HG02588 (cell line): ENCODE measurements around the gene MIX23.
A peak's percentile ranks its signal among the peaks of the same experiment; 100 is the strongest.

Experiments used
- ATAC-seq: cut with Tn5 transposase; IDR thresholded peaks from one replicate; pipeline ENCODE4 v1.9.1; 2021; ENCODE audit warnings: mild to moderate bottlenecking, moderate library complexity; ENCODE audit not compliant: unreplicated experiment

The MIX23 gene

GRCh38 chr3:122392868-122393844 lies 10.1 kb upstream of the MIX23 start:
- ATAC-seq = no peak

DNA sequence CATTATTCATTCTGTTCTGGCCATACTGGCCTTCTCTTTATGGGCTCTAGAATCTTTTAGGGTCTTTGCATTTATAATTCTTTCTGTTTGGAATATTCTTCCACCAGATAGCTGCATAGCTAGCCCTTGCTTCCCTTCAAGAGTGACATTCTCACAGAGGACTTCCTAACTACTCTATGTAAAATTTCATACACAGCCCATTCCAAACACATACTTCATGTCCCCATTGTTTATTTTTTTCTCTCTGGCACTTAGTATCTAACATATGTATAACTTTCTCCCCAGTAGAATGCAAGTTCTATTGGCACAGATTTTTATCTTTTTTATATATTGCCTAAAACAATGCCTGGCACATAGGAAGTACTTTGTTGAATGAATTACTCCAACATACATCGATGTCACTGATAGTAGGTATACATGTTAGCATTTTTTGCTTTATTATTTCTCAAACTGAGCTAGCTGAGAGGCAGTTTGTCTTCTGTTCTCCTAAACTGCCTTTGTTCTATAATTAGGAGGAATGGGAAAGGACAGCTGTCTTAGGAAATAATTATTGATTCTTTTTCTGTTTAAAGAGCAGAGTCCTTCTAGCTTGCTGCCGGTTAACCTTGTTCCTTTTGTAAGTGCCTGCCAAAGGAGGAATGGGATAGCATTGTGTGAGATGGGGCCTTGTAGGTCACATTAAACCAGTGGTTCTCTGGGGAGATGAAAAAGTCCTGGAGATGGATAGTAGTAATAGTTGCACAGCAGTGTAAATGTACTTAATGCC lies 8.8 kb upstream of the MIX23 start:
- ATAC-seq = no peak

GRCh38 chr3:122390665-122391064 lies 7.6 kb upstream of the MIX23 start:
- ATAC-seq = no peak

- ATAC-seq = no peak
These were observed 6.9 kb upstream of the MIX23 start for GRCh38 chr3:122389892-122390291.

DNA sequence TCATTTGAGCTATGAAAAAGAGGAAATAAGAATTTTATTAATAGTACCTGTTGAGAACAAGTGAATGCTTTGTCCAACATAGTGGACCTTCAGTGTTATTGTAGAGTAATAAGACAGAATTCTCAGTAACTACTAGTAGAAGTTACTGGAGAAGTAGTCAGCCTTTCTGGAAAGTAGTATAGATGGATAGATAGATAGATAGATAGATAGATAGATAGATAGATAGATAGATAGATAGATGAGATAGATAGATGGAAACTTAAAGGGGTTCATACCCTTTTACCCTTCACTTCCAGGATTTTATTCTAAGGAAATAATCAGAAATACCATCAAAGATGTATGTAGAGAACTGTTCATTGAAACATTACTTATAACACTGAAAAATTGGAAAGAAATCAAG lies 6.2 kb upstream of the MIX23 start:
- no peak for ATAC-seq

DNA sequence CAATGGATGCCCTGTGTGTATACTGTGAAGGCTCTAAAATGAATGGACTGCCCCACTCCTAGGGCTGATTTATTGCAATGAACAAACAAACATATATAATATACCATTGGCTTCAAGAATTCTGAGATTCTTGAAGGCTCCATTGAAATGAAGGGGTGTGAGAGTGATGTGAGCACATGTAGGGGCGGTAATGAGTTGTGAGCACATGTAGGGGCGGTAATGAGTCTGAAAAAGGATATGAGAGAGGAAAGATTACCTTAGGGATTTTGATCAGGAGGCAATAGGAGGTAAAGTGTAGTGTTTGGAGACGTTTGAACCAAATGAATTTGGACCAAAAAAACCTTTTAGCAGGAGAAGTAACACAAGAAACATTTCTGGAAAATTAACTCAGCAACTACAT lies 4.7 kb upstream of the MIX23 start:
- ATAC-seq = no peak

DNA sequence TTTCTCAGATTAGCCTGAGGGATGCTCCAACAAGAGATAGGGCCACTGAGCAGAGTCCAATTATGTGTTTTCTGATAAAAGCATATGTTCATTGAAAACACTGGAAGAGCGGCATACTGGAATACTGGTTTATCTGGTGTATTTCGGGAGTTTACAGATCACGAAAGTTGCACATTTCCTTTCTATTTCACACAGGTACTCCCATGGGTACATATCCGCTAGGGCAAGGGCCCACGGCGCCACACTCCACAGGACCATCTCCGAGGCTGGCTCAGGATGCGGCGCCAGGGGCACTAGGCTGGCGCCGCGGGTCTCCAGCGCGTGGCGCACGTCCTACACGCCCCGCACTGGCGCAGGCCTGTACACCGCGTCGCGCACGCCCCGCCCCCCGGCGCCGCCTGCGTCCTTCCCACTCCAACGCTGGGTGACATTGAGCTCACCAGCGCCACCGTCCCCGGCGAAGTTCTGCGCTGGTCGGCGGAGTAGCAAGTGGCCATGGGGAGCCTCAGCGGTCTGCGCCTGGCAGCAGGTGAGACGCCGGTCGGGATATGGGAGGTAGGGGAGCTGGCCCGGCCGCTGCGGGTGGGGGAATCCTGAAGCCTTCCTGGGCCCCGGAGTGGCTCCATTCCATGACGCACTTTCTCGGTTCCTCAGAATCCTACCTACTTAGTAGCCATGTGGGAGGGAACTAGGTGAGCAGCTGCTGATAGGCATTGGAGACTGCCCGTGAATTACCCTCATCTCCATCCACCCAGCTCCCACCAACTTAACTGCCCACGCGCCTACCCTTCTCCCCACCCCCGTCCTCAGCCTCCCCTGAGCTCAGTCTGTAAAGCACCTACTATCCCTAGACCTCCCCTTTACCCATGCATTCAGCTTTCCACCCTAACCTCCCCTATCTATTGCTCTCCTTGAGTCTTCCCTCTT lies 1.0 kb upstream of the MIX23 start, which contains the start of gene FAM162A:
Gene FAM162A (plus strand): TSS at position 412 of the 927 bp plus-strand sequence. CDS start 84 bp downstream, at position 496.
- peak; percentile 91 for ATAC-seq

GRCh38 chr3:122377975-122378374 lies 5.1 kb downstream of the MIX23 start:
- ATAC-seq = no peak

- ATAC-seq = no peak
These were observed 9.0 kb downstream of the MIX23 start for GRCh38 chr3:122374034-122374433.

GRCh38 chr3:122366379-122366749 lies 16.7 kb downstream of the MIX23 start:
- ATAC-seq = no peak

- ATAC-seq = peak; percentile 85
These were observed 17.3 kb downstream of the MIX23 start for GRCh38 chr3:122365582-122366378.

DNA sequence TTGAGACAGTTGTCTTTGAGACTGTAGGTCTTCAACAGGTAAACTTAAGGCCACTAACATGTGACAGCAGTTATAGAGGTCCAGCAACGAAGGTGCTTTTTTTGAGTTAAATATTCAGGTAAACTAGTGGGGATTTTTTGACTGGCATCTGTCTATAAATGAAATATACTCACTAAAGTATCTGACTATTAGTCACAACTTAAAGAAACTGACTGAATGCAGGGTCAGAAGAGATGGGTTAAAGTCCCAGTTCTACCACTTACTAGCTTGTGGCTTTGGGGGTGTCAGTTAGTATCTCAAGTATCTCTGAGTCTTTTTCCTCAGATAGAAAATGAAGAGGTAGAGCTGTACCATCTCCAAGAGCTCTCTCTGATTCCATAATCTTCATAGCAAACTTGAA lies 18.0 kb downstream of the MIX23 start:
- peak; percentile 41 for ATAC-seq

- no peak for ATAC-seq
These were observed 18.5 kb downstream of the MIX23 start for GRCh38 chr3:122364490-122364889.

GRCh38 chr3:122362026-122362425 lies 21.0 kb downstream of the MIX23 start:
- ATAC-seq = no peak

- ATAC-seq = no peak
These were observed 24.4 kb downstream of the MIX23 start for GRCh38 chr3:122358703-122359032.

DNA sequence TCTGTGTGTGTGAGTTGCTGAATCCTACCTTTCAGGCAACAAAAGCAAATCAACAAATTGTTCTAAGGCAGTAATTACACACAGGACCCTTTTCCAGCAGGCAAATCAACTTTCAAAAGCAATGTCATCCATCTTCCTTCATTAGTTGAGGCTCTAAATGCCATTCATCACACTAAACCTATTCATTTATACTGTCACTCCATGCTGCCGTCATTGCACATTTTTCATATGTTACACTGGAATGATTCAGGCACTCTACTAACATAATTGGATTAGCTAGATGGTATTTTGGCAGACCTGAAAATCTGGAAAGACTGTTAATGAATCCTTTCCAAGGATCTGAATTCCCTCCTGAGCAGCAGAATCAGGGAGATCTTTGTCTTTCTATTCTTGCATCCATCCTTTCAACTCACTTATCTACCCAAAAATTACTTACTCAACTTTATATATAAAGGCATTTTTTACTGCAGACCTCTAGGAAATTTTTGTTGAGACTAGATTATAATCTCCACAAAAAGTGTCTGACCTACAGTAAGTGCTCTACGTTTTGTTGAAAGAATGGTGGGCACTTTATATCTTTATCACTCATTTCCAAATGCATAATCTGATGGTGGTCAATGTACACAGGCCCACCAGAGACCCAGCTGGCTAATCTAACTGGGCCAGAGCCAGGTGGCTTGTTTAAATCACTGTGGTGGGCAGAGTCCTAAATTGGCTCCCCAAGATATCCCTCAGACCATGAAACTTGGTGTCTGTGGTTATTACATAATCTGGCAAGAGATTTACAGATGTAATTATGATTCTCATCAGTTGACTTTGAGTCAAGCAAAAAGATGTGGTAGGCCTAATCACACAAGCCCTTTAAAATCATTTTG lies 25.0 kb downstream of the MIX23 start:
- ATAC-seq = no peak

- no peak for ATAC-seq
These were observed 26.6 kb downstream of the MIX23 start for GRCh38 chr3:122356402-122356801.

DNA sequence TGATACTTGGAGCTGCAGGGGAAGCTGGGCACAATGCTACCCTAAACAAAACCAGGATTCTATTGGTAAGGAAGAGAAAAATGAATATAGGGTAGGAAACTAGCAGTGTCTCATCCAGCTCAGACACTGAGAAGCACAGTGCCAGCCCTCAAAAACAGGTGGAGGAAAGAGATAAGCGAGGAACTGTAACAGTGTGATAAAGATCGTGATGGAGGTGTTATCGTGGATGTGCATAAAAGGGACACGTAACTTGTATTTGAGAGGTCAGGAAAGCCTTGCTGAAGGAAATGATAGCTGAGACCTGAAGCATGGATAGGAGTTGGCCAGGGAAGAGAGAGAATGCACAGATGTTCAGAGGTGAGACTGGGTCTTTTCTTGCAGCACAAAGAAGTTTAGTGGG lies 27.4 kb downstream of the MIX23 start:
- ATAC-seq = no peak

DNA sequence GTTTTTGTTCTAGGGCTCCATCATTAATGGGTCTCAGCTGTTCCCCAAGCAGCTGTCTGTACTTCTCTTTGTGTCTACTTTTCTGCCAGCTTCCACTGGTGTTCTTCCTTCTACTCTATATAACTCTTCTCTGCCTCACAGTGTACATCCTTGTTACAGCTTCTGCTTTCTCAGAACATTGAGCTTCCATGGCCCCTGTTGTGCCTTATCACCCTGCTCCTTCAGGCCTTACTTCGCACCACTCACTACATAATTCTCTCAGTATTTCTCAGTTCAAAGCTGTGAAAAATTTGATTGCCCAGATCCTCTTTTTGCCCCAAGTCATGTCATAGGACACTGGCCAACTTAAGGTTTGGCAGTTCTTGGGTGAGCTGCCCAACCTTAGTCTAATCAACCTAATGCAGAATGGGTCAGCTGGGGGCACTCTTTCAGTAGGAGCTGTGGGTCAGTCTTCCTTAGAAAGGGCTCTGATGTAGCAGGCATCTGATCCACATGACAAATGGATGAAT lies 29.1 kb downstream of the MIX23 start:
- no peak for ATAC-seq
